GM12878 (cell line): Measurements from ENCODE around the gene CADM2. TPM values are rescaled to one million over a fixed set of nuclear protein-coding genes. Genes with fewer than 3 reads are reported as not detected.

Source experiments
- ATAC-seq: fragments of 200-7000 bp; cut with Tn5 transposase; 3 replicates; pipeline ENCODE4 v1.9.1; 2020; ENCODE audit warnings: mild to moderate bottlenecking, moderate library complexity
- BruUV-seq: library from RNA; stranded (reverse); fragments of 400-500 nt; replicated peaks from 2 replicates; lab custom pipeline; 2021; lab: Mats Ljungman, UMichigan
- CTCF ChIA-PET: fragments of 300-600 bp; sonication (Branson Sonifier 250); formaldehyde crosslinking; extraction: SDS; loops from one replicate; lab custom pipeline; 2021; ENCODE audit warnings: inconsistent platforms; lab: Yijun Ruan, JAX
- POLR2A ChIA-PET: fragments of 350-600 bp; formaldehyde crosslinking; extraction: SDS; loops from one replicate; lab custom pipeline; 2021; ENCODE audit warnings: inconsistent platforms; lab: Charles Lee
- RAD21 ChIA-PET: fragments of 300-600 bp; sonication (Branson Sonifier 250); formaldehyde crosslinking; loops from one replicate; lab custom pipeline; 2023; ENCODE audit warnings: antibody characterized with exemption; ENCODE audit not compliant: unreplicated experiment; lab: Charles Lee
- SMC1A ChIA-PET: fragments of 300-600 bp; sonication (Branson Sonifier 250); formaldehyde crosslinking; loops from one replicate; lab custom pipeline; 2023; ENCODE audit not compliant: unreplicated experiment, uncharacterized antibody; lab: Charles Lee
- DNase-seq: peaks from one replicate; pipeline ENCODE4 v3.0.0-alpha.2; 2011; ENCODE audit warnings: low read depth, low spot score
- FAIRE-seq: peaks from 3 replicates; lab custom pipeline; 2011; peaks lifted over from hg19 to GRCh38; lab: Jason Lieb, UNC
- H2AFZ ChIP-seq: 2 replicates; pipeline ENCODE4 v1.6.0; 2011; ENCODE audit warnings: low read depth, low read length, control low read depth; ENCODE audit not compliant: control insufficient read depth
- H3K27ac ChIP-seq: 2 replicates; pipeline ENCODE4 v1.5.1; 2011; ENCODE audit warnings: control low read depth; ENCODE audit not compliant: control insufficient read depth, insufficient read depth
- H3K27me3 ChIP-seq, 2 experiments: replicated peaks in 1 of 2; 2 replicates each; pipeline versions ENCODE4 v1.6.0 to v1.6.1; 2011; ENCODE audit warnings: low read length in 1 of 2; ENCODE audit not compliant: control insufficient read depth in 2 of 2, insufficient read depth in 2 of 2
- H3K36me3 ChIP-seq, 2 experiments: 2 replicates each; pipeline ENCODE4 v1.5.1; 2011; ENCODE audit warnings: low read length in 1 of 2; ENCODE audit not compliant: control insufficient read depth in 2 of 2, insufficient read depth in 2 of 2
- H3K4me1 ChIP-seq: 2 replicates; pipeline ENCODE4 v1.6.1; 2011; ENCODE audit warnings: mild to moderate bottlenecking, low read length, moderate library complexity, mixed read lengths; ENCODE audit not compliant: control insufficient read depth, insufficient read depth
- H3K4me2 ChIP-seq: 2 replicates; pipeline ENCODE4 v1.6.0; 2011; ENCODE audit warnings: control low read depth; ENCODE audit not compliant: control insufficient read depth, insufficient read depth
- H3K4me3 ChIP-seq: fragments of 200-600 bp; sonication (generic); 2 replicates; pipeline ENCODE4 v1.5.1; 2016
- H3K79me2 ChIP-seq: 2 replicates; pipeline ENCODE4 v1.6.0; 2011; ENCODE audit warnings: low read length; ENCODE audit not compliant: control insufficient read depth, insufficient read depth
- H3K9ac ChIP-seq: 2 replicates; pipeline ENCODE4 v1.8.0; 2011; ENCODE audit warnings: low read length, control low read depth, mixed read lengths; ENCODE audit not compliant: control insufficient read depth, insufficient read depth
- H3K9me3 ChIP-seq: replicated peaks from 3 replicates; pipeline ENCODE4 v1.5.1; 2011; ENCODE audit warnings: mild to moderate bottlenecking, low read length; ENCODE audit not compliant: control insufficient read depth, insufficient read depth
- H4K20me1 ChIP-seq: 2 replicates; pipeline ENCODE4 v1.6.0; 2011; ENCODE audit not compliant: control insufficient read depth, insufficient read depth
- MEF2A ChIP-seq: IDR thresholded peaks from 2 replicates; pipeline ENCODE4 v1.6.1; 2011; ENCODE audit warnings: low read depth, mild to moderate bottlenecking, low read length, moderate library complexity; ENCODE audit not compliant: insufficient read depth
- MEF2B ChIP-seq: fragments of 450-650 bp; IDR thresholded peaks from 2 replicates; pipeline ENCODE4 v1.6.1; 2018; ENCODE audit warnings: mild to moderate bottlenecking, moderate library complexity; ENCODE audit not compliant: partially characterized antibody, poor library complexity, severe bottlenecking
- MXI1 ChIP-seq: fragments of 150-350 bp; IDR thresholded peaks from 2 replicates; pipeline ENCODE4 v1.6.1; 2011; ENCODE audit warnings: low read depth, mild to moderate bottlenecking, inconsistent platforms, low read length, improper control_type of control experiment
- NFYB ChIP-seq: IDR thresholded peaks from 2 replicates; pipeline ENCODE4 v1.6.1; 2011; ENCODE audit warnings: low read depth, mild to moderate bottlenecking, low read length, improper control_type of control experiment, moderate library complexity; ENCODE audit not compliant: insufficient read depth
- POLR2AphosphoS5 ChIP-seq: IDR thresholded peaks from 2 replicates; pipeline ENCODE4 v1.6.1; 2011; ENCODE audit warnings: mild to moderate bottlenecking, low read length, inconsistent platforms
- RCOR1 ChIP-seq: conservative IDR thresholded peaks from 2 replicates; pipeline ENCODE4 v1.6.1; 2012; ENCODE audit warnings: low read depth, low read length, improper control_type of control experiment
- whole genome bisulfite sequencing: methylation state at CpG from one replicate; pipeline ENCODE4 v1.1.6; 2016; ENCODE audit warnings: low lambda C conversion rate; ENCODE audit not compliant: insufficient replicate concordance, insufficient coverage; ENCODE audit errors: missing lambda C conversion rate; 5-methylcytosine and 5-hydroxymethylcytosine counted together
- in situ Hi-C: fragments of 300-500 bp; cut with MboI; formaldehyde crosslinking; loops from 9 replicates; pipeline ENCODE4 v1.14.3; 2018; ENCODE audit warnings: mixed read lengths
- intact Hi-C: fragments of 100-400 bp; cut with micrococcal nuclease; formaldehyde crosslinking; loops from one replicate; pipeline ENCODE4 v1.14.2; 2022; ENCODE audit not compliant: unreplicated experiment
- polyA plus RNA-seq, 11 experiments: library from polyadenylated mRNA; depleted of rRNA in 4 of 11; unstranded in 6 of 11; stranded (reverse) in 5 of 11; fragments of >200 nt; fragmentation: Nextera tagmentation in 4 of 11; fragmentation: Illumina TruSeq in 1 of 11; extraction: Ambion mirVana in 4 of 11; extraction: Trizol in 1 of 11; gene quantifications; 1 replicate in 1 of 11; 2 replicates in 10 of 11; pipeline versions ENCODE4 v1.2.1 to v1.2.3, GENCODE V29; 2011 to 2016; ENCODE audit warnings: inconsistent platforms in 2 of 11, missing spikeins in 2 of 11, low read depth in 1 of 11
- total RNA-seq, 4 experiments: library from RNA; depleted of rRNA in 3 of 4; stranded (reverse); fragments of >200 nt in 3 of 4; fragmentation: Illumina TruSeq in 1 of 4; extraction: Trizol in 1 of 4; gene quantifications; 2 replicates each; pipeline versions ENCODE4 v1.2.1 to v1.2.3, GENCODE V29; 2013 to 2021
- TF ChIP-seq, protein P1 (sequence below): fragments of 450-650 bp; IDR thresholded peaks from 2 replicates; pipeline ENCODE4 v1.6.1; 2018; ENCODE audit warnings: mild to moderate bottlenecking, low read depth, moderate library complexity; ENCODE audit not compliant: partially characterized antibody
- TF ChIP-seq, protein P2 (sequence below): fragments of 450-650 bp; IDR thresholded peaks from 2 replicates; pipeline ENCODE4 v1.6.1; 2016; ENCODE audit warnings: mild to moderate bottlenecking

The CADM2 gene
- total and polyA plus RNA-seq, 10 of the 15 experiments (the other 5 are each of a cell fraction or from before 2014, with no cell fraction given): 0.13 TPM; not detected in 9

DNA sequence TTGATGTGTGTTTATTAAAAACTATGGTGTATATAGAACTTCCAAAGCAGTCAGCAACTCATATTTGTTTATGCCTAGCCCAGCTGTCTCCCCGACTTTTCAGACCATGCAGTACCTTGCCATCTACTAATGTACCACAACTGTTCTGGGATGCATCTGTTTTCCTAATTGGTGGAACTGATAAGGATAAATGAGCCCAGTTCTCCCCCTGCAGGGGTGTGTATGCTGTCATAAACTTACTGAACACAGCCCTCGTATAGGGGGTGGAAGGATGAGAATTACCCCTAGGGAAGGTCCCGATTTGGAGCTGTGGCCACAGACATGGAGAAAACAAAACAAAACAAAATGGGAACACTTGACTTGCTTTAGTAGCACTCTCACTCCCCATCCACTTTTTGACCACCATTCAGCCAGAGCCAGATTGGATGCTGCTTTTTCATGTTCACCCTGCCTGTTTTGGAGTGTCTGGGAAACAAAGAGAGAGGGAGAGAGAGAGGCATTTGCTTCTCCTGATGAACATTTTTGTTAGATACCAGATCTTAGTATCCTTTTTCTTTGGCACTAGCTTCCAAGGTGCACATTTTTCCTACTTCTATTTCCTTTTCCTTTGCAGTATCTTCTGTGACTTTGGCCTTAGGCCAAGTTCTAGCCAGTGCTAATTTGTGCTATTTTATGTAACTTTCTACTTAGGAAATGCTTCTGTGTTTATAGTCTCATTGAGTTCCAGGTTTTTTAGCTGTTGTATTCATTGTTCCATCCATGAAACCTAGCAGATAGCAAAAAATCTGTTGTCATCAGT lies 29.1 kb downstream of the CADM2 start:
- H3K4me2 ChIP-seq: no peak overlapping the region
- WGBS: 4% methylated on average over 3 of the region's 3 CpGs
- intact Hi-C loops: no loop called here
- BruUV-seq: no TSS peak
- ChIA-PET CTCF (interaction anchor here (1.4 to 1.6 kb wide), 2 partner anchors 16 to 372 kb away, joined by 3 to 4 read pairs; no protein-coding TSS in a partner anchor), POLR2A (no interaction called here), RAD21 (no interaction called here), SMC1A (no interaction called here)
- no peak for DNase-seq
- no peak for ATAC-seq
- FAIRE-seq: no peak
- no peaks in the 10 kb centered on the region for H3K79me2 ChIP-seq
- H3K4me3 ChIP-seq: no peak overlapping the region
- no peaks in the 10 kb centered on the region for H3K4me1 ChIP-seq
- in situ Hi-C loops: no loop called here
- no peaks in the 10 kb centered on the region for H3K36me3 ChIP-seq
- no peak overlapping the region for H2AFZ ChIP-seq
- no peaks in the 10 kb centered on the region for H3K9me3 ChIP-seq
- no peaks in the 10 kb centered on the region for H4K20me1 ChIP-seq
- no peaks in the 10 kb centered on the region for H3K27me3 ChIP-seq
- TF ChIP-seq RCOR1 (no peak), MEF2A (no peak), MEF2B (no peak), MXI1 (no peak), NFYB (no peak), POLR2AphosphoS5 (no peak)
- TF ChIP-seq, protein P1, sequence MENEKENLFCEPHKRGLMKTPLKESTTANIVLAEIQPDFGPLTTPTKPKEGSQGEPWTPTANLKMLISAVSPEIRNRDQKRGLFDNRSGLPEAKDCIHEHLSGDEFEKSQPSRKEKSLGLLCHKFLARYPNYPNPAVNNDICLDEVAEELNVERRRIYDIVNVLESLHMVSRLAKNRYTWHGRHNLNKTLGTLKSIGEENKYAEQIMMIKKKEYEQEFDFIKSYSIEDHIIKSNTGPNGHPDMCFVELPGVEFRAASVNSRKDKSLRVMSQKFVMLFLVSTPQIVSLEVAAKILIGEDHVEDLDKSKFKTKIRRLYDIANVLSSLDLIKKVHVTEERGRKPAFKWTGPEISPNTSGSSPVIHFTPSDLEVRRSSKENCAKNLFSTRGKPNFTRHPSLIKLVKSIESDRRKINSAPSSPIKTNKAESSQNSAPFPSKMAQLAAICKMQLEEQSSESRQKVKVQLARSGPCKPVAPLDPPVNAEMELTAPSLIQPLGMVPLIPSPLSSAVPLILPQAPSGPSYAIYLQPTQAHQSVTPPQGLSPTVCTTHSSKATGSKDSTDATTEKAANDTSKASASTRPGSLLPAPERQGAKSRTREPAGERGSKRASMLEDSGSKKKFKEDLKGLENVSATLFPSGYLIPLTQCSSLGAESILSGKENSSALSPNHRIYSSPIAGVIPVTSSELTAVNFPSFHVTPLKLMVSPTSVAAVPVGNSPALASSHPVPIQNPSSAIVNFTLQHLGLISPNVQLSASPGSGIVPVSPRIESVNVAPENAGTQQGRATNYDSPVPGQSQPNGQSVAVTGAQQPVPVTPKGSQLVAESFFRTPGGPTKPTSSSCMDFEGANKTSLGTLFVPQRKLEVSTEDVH: no peak
- TF ChIP-seq, protein P2, sequence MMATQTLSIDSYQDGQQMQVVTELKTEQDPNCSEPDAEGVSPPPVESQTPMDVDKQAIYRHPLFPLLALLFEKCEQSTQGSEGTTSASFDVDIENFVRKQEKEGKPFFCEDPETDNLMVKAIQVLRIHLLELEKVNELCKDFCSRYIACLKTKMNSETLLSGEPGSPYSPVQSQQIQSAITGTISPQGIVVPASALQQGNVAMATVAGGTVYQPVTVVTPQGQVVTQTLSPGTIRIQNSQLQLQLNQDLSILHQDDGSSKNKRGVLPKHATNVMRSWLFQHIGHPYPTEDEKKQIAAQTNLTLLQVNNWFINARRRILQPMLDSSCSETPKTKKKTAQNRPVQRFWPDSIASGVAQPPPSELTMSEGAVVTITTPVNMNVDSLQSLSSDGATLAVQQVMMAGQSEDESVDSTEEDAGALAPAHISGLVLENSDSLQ: no peak
- H3K27ac ChIP-seq: no peak overlapping the region
- H3K9ac ChIP-seq: no peak overlapping the region
